Coronary artery (tissue), 2 donors: ENCODE results near the gene ATL1.
A peak's percentile ranks its signal among the peaks of the same experiment; 100 is the strongest.

Experiments
- DNase-seq: peaks from one replicate; pipeline ENCODE4 v3.0.0-alpha.2; 2017; ENCODE audit warnings: low spot score
- H3K27ac ChIP-seq, 2 donors: fragments of 200-600 bp; sonication (generic); one replicate each; pipeline ENCODE4 v1.5.1; 2016 to 2019
- H3K4me3 ChIP-seq: fragments of 200-600 bp; sonication (generic); 2 replicates; pipeline ENCODE4 v1.5.1; 2016; ENCODE audit warnings: mild to moderate bottlenecking, moderate library complexity
- CTCF ChIP-seq: fragments of 200-600 bp; sonication (generic); IDR thresholded peaks from one replicate; pipeline ENCODE4 v1.5.1; 2019; ENCODE audit warnings: antibody characterized with exemption

ATL1 gene

GRCh38 chr14:50667684-50667995 lies 107.7 kb downstream of the ATL1 start:
- no peak for TF ChIP-seq CTCF
- peak overlapping the region; percentile 96 to 99 for H3K27ac ChIP-seq
- no peak for DNase-seq
- H3K4me3 ChIP-seq, result peak overlapping the region; percentile 85

- peak; percentile 88 for DNase-seq
- H3K27ac ChIP-seq, result peak within 1 kb of the TSS; percentile 96 to 99
- TF ChIP-seq CTCF, result no peak
- H3K4me3 ChIP-seq, result peak within 1 kb of the TSS; percentile 85
Observed at GRCh38 chr14:50667996-50668825, 108.3 kb downstream of the ATL1 start, which contains the start of gene SAV1. Gene SAV1, minus strand, starts transcription at chr14:50668306. Its CDS starts 339 bp downstream, at chr14:50667967.

GRCh38 chr14:50668826-50669143 lies 108.8 kb downstream of the ATL1 start:
- Histone ChIP-seq H3K4me3 (peak overlapping the region; percentile 85), H3K27ac (peak overlapping the region; percentile 96 to 99)
- no peak for DNase-seq
- TF ChIP-seq CTCF, result no peak

- H3K27ac ChIP-seq, result peak overlapping the region in 1 of 2 donors; percentile 99
- TF ChIP-seq CTCF, result no peak
- DNase-seq, result no peak
Observed at GRCh38 chr14:50669441-50669986, 109.6 kb downstream of the ATL1 start.

GRCh38 chr14:50670196-50670865 lies 110.4 kb downstream of the ATL1 start:
- no peak for DNase-seq
- TF ChIP-seq CTCF, result no peak
- Histone ChIP-seq H3K27ac (no peak overlapping the region), H3K4me3 (no peak overlapping the region)

More at GRCh38 chr14:50669441-50669986, 109.6 kb downstream of the ATL1 start:
- no peak overlapping the region for H3K4me3 ChIP-seq

GRCh38 chr14:50670866-50671256 lies 110.9 kb downstream of the ATL1 start:
- Histone ChIP-seq H3K4me3 (no peak overlapping the region), H3K27ac (no peak overlapping the region)
- no peak for DNase-seq
- TF ChIP-seq CTCF, result no peak
